Fibroblast of skin of back (primary cell): Measurements from ENCODE around the gene FMN1.

Experiments
- DNase-seq: peaks from one replicate; pipeline ENCODE4 v3.0.0-alpha.2; 2013

The FMN1 gene

DNA sequence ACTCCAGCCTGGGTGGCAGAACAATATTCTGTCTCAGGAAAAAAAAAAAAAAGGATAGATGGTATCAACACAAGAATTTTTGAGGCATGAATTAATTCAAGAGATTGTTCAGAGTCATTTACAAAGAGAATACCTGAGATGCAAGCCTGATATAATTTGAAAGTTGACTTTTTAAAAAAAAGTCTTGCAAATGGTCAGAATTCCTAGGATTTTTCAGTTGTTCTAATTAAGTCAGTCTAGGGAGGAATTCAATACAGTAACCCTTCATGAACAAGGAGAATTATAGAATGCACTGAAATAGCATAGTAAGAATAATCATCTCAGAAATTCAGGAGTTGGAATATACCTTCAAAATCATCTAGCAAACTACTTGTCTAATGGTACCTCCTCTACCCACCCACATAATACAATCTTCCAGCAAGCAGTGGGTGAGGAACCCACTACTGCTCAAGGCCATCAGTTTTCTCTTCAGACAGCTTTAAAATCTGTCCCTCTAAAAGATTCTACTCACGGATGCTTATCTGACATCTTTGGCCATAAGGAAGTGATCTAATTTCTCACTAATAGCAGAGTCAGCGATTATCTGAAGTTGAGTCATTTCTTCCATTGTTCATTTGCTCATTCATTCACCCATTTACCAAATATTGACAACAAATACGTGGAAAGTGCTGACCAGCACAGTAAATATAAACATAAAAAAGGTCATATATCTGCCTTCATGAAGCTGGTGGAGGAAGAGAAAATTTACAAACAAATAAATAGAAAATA is 317.1 kb downstream of the FMN1 start:
- no peak for DNase-seq

DNA sequence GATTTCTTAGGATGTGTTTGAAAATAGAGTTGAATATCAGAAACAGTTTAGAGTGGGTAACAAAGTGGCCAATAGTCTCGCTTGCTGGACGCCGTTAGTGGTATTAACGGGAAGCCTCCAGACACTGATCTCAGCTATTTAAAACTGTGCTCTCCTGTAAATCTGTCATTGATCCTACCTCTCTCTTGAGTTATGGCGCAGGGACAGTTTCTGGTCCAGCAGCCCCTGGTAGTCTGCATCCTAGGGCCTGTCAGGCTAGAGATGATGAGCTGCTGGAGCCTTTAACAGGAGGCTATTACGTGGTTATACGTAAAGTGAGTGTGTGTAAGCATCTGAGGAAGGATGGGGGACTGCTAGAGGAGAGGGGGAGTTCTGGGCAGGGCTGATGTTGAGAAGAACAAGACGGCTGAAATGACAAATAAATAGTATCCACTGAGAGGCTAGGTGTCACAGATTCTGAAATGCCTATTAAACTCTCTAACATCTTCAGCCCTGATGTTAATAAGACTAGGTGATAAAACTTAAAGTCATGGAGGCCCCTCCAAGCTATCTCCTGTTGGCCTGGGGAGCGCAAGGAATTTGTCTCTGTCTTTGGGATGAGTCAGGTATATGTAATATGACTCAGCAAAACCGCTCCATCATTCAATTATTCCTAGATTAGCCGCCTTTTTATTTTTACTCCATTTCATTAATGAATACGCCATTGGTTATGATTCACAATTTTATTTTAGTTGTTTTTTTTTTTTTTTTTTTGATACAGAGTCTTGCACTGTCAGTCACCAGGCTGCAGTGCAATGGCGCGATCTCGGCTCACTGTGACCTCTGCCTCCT is 321.0 kb downstream of the FMN1 start:
- no peak for DNase-seq

DNA sequence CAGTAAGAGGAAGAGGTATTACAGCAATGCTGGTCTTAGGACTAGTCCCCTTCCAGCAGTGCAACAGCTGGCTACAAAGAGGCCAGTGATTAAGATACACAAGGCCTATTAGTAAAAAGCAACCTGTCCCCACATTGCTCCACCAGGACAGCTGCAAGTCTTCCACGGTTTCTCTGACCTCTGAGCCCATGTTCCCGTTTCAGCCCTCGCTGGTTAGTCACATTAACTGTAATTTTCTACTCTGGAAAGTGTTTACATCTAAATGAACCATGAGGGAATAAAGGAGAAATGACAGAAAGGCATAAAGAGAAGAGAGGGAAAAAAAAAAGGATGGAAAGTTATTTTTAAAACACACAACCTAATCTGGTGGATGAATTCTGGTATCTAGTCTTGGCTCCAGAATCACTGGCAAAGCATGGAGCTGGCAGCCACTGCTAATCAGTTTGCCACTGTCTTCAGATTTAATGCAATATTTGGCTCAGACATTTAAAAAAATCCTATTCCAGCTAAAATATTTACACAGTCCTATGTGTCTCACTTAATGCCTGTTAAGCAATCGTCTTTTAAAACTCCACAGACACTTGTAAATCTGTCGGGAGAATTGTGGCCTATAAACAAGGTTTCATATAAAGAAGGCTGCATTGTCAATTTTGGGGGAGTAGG is 321.8 kb downstream of the FMN1 start:
- DNase-seq = no peak

DNA sequence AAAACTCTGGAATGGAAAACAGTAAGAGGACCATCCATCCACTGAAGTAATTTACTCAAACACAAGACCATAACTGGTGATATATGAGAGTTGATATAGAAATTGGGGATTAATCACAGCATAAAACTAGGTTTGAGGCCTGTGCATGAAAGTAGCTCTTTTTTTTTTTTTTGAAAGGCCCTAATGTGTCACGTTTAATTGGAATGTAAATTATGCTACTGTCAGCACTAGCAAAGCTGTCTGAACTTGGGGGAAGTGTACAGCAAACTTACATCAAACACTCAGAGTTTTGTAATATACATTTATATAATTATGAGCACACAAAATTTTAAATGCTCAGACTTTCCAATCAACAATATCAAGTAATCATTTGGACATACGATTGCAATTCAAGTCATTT is 322.6 kb downstream of the FMN1 start:
- DNase-seq = no peak

DNA sequence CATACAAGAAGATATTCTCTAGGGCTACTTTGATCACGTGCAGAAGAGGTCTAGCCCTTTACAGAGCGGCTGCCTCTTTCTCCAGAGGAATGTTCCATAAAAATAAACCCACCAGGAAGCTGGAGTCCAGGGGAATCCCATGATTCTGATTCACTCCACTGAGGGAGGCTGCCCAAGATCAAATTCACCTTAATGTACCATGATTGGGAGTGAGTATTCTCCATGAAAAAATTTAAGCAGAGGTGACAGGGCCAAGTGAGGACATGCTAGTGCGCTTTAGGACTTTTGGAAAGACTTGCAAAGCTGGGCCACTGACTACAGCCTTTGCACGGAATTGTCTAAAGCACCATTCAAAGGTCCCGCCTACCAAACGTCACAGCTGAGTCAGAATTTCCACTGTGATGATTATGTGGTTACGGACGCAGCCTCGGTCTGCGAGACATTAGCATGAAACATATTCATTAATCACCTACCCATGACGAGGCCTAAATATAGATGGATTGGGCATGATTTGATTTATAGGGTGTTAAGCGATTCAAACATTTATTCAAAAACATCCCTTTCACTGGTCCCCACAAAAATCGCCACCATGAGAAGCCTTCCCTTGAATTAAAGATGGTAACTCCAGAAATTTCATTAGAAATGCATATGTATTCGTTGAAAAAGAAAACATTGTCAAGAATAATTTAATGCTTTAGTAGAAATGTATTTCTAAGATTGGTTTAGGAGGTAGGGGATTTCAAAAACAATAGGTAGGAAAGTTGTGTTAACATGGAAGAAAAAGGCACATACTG is 324.1 kb downstream of the FMN1 start:
- DNase-seq = peak; percentile 97

DNA sequence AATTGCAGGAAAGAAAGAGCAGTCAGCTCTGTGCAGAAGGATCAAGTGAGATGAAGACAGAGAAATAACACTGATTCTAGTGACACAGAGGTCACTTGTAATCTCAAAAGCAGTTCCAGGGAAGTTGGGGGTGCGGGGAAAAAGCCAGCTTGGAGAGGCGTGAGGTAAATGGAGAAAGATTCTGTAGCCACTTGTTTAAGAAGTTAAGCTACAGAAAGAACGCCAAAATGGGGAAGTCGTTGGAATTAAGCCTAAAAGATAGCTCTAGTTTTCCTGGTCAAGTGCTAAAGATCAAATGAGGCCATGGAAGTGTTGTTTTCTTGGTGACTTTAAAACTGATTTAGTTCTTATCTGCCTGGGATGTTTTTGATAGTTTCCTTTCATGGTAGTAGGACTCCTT is 324.7 kb downstream of the FMN1 start:
- DNase-seq = no peak

DNA sequence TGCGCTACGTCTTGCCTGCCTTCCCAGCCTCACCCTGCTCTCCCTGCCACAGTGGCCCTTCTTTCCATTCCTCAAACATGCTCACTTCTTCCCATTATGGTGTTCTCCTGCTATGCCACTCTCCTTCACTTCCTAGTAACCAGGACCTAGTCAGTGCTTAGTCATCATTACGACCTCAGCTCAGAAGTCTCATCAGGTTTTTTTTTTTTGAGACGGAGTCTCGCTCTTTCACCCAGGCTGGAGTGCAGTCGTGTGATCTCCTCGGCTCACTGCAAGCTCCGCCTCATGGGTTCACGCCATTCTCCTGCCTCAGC is 327.2 kb downstream of the FMN1 start:
- peak; percentile 92 for DNase-seq

DNA sequence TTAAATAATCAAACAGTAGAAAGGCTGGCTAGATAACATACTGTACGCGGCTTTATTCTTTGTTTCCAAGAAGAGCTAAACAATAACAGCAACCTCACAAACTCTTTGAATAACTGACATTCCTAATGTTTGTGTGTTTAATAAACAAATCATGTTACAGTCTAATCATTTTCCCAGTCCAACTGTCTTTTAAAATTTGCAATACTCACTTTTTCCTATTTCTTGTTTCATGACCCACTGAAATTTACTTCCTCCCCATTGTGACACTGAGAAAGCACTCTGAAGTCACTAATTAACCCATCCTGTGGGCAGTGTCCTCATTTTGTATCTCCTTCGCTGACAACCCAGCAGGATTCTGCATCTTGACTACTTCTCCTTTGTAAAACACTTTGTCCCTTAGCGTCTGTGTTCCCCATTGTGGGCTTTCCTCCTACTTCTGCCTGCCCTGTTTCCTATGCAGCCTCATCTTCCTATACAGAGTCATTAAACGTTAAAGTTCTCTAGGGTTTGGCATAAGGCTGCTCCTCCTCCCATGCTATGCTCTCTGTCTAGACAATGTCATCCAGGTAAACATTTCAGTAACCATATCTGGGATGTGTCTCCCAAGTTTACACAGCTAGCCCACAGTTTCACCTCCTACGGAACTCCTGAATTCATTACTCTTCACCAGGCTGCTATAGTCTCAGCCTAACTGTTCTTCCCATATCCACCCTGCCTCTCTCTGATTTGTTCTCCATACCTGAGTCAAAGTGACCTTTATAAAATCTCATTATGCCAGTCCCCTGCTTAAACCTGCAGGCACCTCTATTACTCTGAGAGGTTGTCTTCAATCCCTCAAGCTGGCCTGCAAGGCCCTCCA is 327.8 kb downstream of the FMN1 start:
- no peak for DNase-seq

DNA sequence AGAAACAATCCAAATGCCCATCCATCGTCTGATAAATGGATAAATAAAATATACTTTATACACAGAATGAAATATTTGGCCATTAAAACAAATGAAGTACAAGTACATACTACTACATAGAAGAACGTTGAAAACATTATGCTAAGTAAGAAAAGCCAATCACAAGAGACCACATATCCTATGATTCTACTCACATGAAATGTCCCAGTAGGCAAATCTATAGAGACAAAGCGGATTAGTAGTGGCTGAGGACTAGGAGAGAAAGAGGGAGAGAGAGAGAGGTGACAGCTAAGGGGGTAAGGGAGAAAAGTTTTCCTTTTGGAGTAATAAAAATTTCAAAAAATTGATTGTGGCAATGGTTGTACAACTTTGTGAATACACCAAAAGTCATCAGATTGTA is 329.7 kb downstream of the FMN1 start:
- no peak for DNase-seq

DNA sequence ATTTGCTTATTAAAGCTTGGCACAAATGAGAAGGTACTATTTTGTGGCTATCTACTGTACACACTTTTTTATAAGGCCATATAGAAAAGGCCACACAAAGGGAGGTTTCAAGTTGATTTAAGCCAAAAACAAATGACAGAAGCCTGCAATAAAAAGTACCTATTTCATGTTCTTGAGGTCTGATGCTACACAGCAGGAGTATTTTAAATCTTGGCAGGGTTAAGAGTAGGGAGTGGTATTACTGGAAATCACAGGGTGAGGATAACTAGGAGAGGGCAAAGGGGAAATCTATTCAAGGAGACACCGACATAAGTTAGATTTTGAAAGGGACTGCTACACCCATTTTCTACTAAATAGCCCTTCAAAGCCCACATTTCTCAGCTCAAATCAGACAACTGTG is 330.5 kb downstream of the FMN1 start:
- DNase-seq = no peak

DNA sequence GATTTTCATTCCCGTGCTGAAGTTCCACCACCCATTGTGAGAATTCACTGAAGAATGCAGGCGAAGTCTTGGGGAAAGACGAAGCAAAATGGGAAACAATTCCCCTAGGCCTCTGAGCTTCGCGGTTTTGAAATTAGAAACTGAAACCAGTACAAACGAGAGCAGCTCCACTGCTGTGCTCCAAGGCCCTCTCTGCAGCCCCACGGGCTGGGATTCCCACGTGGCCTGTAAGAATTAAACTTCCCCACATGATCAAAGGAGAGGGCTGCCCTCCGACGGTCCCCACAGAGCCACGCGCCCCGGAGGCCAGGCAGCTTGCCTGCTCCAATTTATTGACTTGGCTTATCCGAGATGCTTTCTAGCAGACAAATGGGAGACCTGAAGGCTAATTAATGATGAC is 332.8 kb downstream of the FMN1 start:
- DNase-seq = peak; percentile 94

DNA sequence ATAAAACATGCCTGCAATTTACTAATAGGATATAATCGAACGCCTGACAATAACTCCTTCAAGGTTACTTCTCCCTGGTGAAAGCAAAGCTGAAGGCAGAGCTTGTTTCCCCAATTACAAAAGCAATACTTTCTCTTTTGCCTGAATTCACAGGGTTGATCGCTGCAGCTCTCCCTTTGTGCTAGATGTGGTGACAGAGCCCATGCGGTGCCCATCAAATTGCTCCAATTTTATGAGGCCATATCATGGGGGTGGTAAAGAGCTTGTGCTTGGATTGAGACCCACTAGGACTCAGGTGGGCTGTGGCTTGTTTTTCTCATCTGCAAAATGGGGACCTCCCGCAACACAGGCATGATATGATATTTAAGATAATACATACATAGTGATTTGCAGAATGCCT is 333.3 kb downstream of the FMN1 start:
- DNase-seq = no peak

DNA sequence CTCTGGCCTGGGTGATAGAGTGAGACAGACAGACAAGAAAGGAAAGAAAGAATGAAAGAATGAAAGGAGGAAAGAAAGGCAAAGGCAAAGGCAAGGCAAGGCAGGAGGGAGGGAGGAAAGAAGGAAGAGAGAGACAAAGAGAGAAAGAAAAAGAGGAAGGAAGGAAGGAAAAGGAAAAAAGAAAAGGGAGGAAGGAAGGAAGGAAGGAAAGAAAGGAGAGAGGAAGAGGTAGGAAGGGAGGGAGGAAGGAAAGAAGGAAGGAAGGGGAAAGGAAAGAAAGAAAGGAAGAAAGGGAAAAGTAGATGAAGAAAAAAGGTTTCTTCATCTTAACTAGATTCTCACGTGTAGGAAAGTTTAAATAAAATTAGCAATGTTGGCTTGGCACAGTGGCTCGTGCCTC is 334.5 kb downstream of the FMN1 start:
- DNase-seq = no peak

DNA sequence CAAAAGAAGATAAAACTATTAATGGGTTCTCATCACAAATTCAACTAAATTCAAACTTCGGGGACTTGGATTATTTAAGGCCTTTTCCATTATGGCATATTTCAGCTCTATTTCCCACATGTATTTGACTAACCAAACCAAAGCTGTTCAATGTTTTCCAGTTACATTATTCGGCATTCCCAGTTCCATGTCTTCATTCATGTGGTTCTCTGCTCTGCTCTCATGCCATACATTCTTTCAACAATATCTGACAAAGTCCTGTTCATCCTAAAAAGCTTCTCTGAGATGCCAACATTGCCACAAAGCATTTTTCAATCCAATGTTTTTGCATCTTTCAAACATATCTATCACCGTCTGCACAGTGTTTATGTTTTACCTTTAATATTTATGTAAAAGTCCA is 335.3 kb downstream of the FMN1 start:
- peak; percentile 70 for DNase-seq

DNA sequence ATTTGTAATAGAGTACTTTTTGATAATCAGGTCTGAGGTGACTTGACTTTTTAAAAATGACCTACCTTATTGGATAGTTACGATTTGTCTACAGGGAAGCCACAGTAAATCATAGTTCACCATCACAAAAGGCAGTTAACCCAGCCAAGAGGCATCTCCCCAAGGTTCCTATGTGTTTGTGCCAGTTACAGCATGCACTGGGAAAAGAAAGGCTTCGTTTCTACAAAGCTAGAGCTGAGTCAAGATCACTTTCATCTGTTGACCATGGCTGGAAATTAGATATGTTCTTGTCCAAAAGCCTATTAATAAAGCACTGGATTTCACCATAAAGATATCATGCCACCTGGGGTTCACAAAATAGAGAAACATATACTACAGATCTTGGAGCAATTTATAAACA is 336.8 kb downstream of the FMN1 start:
- DNase-seq = no peak

DNA sequence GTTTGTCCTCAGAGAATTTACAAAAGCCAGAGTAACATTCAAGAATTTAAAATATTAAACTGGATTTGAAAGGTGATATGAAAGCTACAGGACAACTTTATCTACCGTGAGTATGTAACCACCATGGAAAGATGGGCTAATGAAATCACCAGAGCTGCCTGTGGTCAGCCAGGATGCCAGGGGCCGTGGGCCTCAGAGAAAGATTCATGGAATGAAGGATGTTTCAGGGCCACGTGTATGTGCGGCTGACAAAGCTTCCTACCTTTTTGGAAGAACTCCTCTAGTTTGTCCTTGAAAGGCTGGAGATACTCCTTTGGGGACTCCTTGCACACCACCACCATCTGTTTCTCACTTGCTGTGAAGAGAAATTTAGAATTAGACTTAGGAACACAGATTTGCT is 337.8 kb downstream of the FMN1 start:
- peak; percentile 81 for DNase-seq

DNA sequence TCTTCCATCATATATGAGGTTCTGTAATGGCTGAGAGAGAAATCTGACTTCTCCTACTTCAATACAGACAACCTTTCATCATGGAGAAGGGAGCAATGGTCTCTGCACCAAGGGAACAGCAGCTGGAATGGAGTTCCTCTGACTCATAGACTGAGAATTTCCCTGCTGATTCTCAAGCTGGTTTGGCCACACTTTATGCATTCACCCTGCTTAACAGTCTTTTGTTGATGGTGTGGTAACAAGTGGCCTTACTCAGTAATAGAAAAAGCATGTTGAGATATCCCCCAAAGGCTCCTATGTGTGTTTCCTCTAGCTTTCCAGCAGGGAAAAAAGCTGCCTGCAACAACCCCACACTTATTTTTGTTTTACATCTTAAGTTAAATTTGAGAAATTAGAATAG is 338.6 kb downstream of the FMN1 start:
- peak; percentile 99 for DNase-seq

DNA sequence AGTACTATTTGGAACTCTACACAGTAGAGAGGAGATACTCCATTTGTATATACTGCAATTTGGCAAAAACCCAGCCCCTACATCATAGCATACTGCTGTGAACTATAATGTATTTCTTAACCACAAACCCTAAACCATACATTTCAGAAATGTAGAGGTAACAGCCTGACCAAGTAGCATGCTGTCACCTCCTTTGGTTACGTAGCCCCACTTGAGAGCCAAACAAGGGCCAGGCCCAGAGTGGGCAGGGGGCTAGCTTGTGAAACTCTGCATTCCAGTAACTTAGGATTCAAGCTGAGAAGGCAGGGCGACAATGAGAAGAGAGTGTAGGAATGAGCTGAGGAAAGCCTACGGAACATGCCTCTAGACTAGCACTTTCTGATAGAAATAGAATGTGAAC is 340.9 kb downstream of the FMN1 start:
- no peak for DNase-seq

DNA sequence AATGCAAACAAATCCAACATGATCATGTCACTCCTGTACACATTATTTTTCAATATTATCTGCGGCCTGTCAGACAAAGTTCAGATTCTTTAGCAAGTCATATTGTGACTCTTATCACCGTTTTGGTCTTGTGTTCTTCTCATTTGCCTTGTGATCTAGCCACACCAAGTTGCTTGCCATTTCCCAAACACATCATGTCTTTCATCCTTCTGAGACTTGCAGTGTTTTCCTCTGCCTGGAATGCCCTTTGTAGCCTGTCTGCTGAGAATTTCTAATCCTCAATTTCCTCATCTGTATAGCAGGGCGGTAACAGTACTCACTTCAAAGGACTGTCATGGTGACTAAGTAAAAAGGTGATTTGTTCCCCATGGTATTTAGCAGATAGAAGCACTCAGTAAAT is 341.7 kb downstream of the FMN1 start:
- no peak for DNase-seq

DNA sequence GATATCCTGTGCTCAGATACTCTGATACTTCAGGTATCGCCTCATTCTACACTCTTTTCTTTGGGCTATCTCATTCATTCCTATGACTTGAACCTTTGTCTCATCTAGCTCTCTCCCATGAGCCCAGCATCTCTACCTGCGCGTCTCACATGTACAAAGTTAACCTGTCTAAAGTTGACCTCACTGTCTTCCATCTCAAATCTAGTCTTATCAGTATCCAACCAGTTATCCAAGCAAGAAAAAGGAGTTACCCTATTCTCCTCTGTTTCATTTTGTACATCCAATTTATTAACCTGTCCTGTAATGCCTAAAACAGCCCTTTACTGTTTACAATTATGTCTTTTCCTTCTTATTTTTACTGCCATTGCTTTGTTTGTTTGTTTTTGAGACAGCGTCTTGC is 342.5 kb downstream of the FMN1 start:
- no peak for DNase-seq

DNA sequence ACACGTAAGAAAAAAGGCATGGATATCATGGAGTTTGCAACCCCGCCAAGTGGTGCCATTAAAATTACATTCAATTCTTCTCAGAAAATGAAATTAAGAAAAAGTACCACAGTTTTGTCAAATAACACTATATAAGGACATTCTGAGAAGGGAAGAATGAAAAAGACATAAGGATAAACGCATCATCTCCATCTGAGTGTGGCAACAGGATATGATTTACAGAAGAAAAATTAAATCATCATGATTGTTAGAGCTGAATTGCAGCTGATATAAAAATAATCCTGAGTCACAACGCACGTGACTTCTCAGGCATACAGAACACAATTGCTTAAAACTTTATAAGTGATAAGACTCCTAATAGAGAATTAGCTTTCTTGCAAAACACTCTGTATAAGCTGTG is 342.9 kb downstream of the FMN1 start:
- peak; percentile 96 for DNase-seq
